H1 (cell line): ENCODE results near the gene WFIKKN1.

Experiments used
- EGR1 ChIP-seq: IDR thresholded peaks from 2 replicates; pipeline ENCODE4 v1.6.1; 2011; ENCODE audit warnings: low read depth, low read length, borderline replicate concordance
- EZH2 ChIP-seq: fragments of 200-600 bp; sonication (generic); IDR thresholded peaks from 2 replicates; pipeline ENCODE4 v1.7.1; 2012; ENCODE audit warnings: low read depth, mild to moderate bottlenecking, moderate library complexity, low read length, inconsistent platforms; ENCODE audit not compliant: severe bottlenecking

GRCh38 chr16:588889-589657, 41.7 kb upstream of the WFIKKN1 start:
- TF ChIP-seq EGR1, result peak; percentile 75; the same call in 1 of the 2 replicates
- TF ChIP-seq EZH2, result no peak
